Endothelial cell of umbilical vein (primary cell): ENCODE measurements around the gene CD37. TPM values are rescaled to one million over a fixed set of nuclear protein-coding genes. Genes with fewer than 3 reads are reported as not detected.
A peak's percentile ranks its signal among the peaks of the same experiment; 100 is the strongest.

Source experiments
- BruUV-seq: library from RNA; stranded (reverse); fragments of 400-500 nt; replicated peaks from 2 replicates; lab custom pipeline; 2021; lab: Mats Ljungman, UMichigan
- CTCF ChIA-PET: fragments of 300-600, 350-600 bp; sonication (Branson Sonifier 250); formaldehyde crosslinking; loops from one replicate; lab custom pipeline; 2021; ENCODE audit warnings: antibody characterized with exemption, inconsistent platforms; lab: Charles Lee
- POLR2A ChIA-PET: fragments of 300-600, 350-600 bp; sonication (Branson Sonifier 250); formaldehyde crosslinking; loops from one replicate; lab custom pipeline; 2021; ENCODE audit warnings: antibody characterized with exemption, inconsistent platforms; lab: Charles Lee
- DNase-seq: peaks from one replicate; pipeline ENCODE4 v3.0.0-alpha.2; 2011; ENCODE audit warnings: low read depth, low spot score
- FAIRE-seq: peaks from 2 replicates; lab custom pipeline; 2011; peaks lifted over from hg19 to GRCh38; lab: Jason Lieb, UNC
- H2AFZ ChIP-seq: 2 replicates; pipeline ENCODE4 v1.6.0; 2012; ENCODE audit warnings: low read depth, low read length, control low read depth, inconsistent platforms
- H3K27ac ChIP-seq: 2 replicates; pipeline ENCODE4 v1.5.1; 2011; ENCODE audit warnings: low read depth, mild to moderate bottlenecking, control low read depth, low read length, moderate library complexity; ENCODE audit not compliant: insufficient read depth
- H3K27me3 ChIP-seq, 2 experiments: 2 replicates each; pipeline versions ENCODE4 v1.6.0 to v1.6.1; 2011; ENCODE audit warnings: low read length in 2 of 2, mixed read lengths in 1 of 2; ENCODE audit not compliant: control insufficient read depth in 2 of 2, insufficient read depth in 2 of 2
- H3K36me3 ChIP-seq, 2 experiments: 2 replicates in 1 of 2; 3 replicates in 1 of 2; pipeline ENCODE4 v1.5.1; 2011; ENCODE audit warnings: low read length in 2 of 2, mild to moderate bottlenecking in 1 of 2, moderate library complexity in 1 of 2; ENCODE audit not compliant: control insufficient read depth in 2 of 2, insufficient read depth in 2 of 2; ENCODE audit errors: extremely low read depth in 1 of 2
- H3K4me1 ChIP-seq: 3 replicates; pipeline ENCODE4 v1.5.1; 2011; ENCODE audit warnings: mild to moderate bottlenecking, low read length; ENCODE audit not compliant: control insufficient read depth, insufficient read depth; ENCODE audit errors: extremely low read depth
- H3K4me2 ChIP-seq: 2 replicates; pipeline ENCODE4 v1.6.1; 2011; ENCODE audit warnings: low read length, control low read depth, mixed read lengths; ENCODE audit not compliant: insufficient read depth
- H3K4me3 ChIP-seq, 3 experiments: fragments of 200-600 bp in 1 of 3; sonication (generic), shearing (Covaris generic) in 1 of 3; replicated peaks in 1 of 3; 2 replicates each; pipeline ENCODE4 v1.5.1; 2011 to 2016; ENCODE audit warnings: control low read depth in 3 of 3, low read length in 3 of 3, mild to moderate bottlenecking in 2 of 3, inconsistent platforms in 1 of 3, low read depth in 1 of 3, moderate library complexity in 1 of 3; ENCODE audit not compliant: insufficient read depth in 1 of 3
- H3K79me2 ChIP-seq: 2 replicates; pipeline ENCODE4 v1.6.0; 2012; ENCODE audit warnings: low read length, inconsistent platforms; ENCODE audit not compliant: control insufficient read depth, insufficient read depth
- H3K9ac ChIP-seq: replicated peaks from 2 replicates; pipeline ENCODE3; 2011; ENCODE audit warnings: low read length, control low read depth; ENCODE audit not compliant: insufficient read depth; ENCODE audit errors: extremely low read depth
- H3K9me1 ChIP-seq: replicated peaks from 3 replicates; pipeline ENCODE4 v1.6.0; 2011; ENCODE audit warnings: mild to moderate bottlenecking, low read length; ENCODE audit not compliant: control insufficient read depth, insufficient read depth; ENCODE audit errors: extremely low read depth
- H3K9me3 ChIP-seq: replicated peaks from 2 replicates; pipeline ENCODE4 v1.5.1; 2012; ENCODE audit warnings: low read length, inconsistent platforms; ENCODE audit not compliant: control insufficient read depth, insufficient read depth
- H4K20me1 ChIP-seq: replicated peaks from 2 replicates; pipeline ENCODE3; 2011; ENCODE audit warnings: mild to moderate bottlenecking, low read length; ENCODE audit not compliant: control insufficient read depth, insufficient read depth; ENCODE audit errors: extremely low read depth
- CTCF ChIP-seq, 2 donors: IDR thresholded peaks; 1 replicate in 1 of 2; 2 replicates in 1 of 2; pipeline ENCODE4 v1.5.1; 2011; ENCODE audit warnings: low read length in 2 of 2, mild to moderate bottlenecking in 2 of 2, moderate library complexity in 2 of 2, control low read depth in 1 of 2, inconsistent platforms in 1 of 2, low read depth in 1 of 2; ENCODE audit not compliant: insufficient read depth in 1 of 2; ENCODE audit errors: extremely low read depth in 1 of 2
- EZH2 ChIP-seq: IDR thresholded peaks from 2 replicates; pipeline ENCODE4 v1.6.1; 2012; ENCODE audit warnings: borderline replicate concordance, low read depth, mild to moderate bottlenecking, moderate library complexity, low read length, inconsistent platforms; ENCODE audit not compliant: severe bottlenecking
- GATA2 ChIP-seq: IDR thresholded peaks from 2 replicates; pipeline ENCODE4 v1.7.0; 2011; ENCODE audit warnings: low read depth, mild to moderate bottlenecking, moderate library complexity, mixed read lengths, low read length; ENCODE audit not compliant: insufficient read length, insufficient read depth
- JUN ChIP-seq: IDR thresholded peaks from 2 replicates; pipeline ENCODE4 v1.6.1; 2011; ENCODE audit warnings: borderline replicate concordance, low read depth; ENCODE audit not compliant: insufficient read length, insufficient read depth
- MYC ChIP-seq: IDR thresholded peaks from one replicate; pipeline ENCODE4 v1.6.1; 2011; ENCODE audit warnings: mild to moderate bottlenecking, low read depth, low read length
- POLR2A ChIP-seq: IDR thresholded peaks from 2 replicates; pipeline ENCODE4 v1.6.1; 2012; ENCODE audit warnings: low read depth, mild to moderate bottlenecking, control low read depth, low read length
- POLR2AphosphoS5 ChIP-seq: IDR thresholded peaks from 2 replicates; pipeline ENCODE4 v1.6.1; 2012; ENCODE audit warnings: low read depth, mild to moderate bottlenecking, control low read depth, low read length, moderate library complexity; ENCODE audit not compliant: insufficient read depth
- dilution Hi-C: fragments of 300-500 bp; cut with MboI; formaldehyde crosslinking; loops from one replicate; pipeline ENCODE4 v1.15.0; 2019; ENCODE audit warnings: low sequenced_read_pairs; ENCODE audit not compliant: extremely low pct_ligation_motif_present
- intact Hi-C: fragments of 100-400 bp; cut with micrococcal nuclease; formaldehyde crosslinking; loops from one replicate; pipeline ENCODE4 v1.10.0; 2022
- polyA plus RNA-seq, 4 experiments: library from polyadenylated mRNA; depleted of rRNA in 3 of 4; stranded (reverse) in 3 of 4; unstranded in 1 of 4; fragments of >200 nt; gene quantifications; 2 replicates each; pipeline versions ENCODE4 v1.2.1 to v1.2.3, GENCODE V29; 2011 to 2012; ENCODE audit warnings: missing spikeins in 1 of 4
- total RNA-seq: library from RNA; stranded (reverse); gene quantifications from 2 replicates; pipeline ENCODE4 v1.2.3, GENCODE V29; 2021
- TF ChIP-seq, protein P1 (sequence below): IDR thresholded peaks from 2 replicates; pipeline ENCODE4 v1.6.1; 2011; ENCODE audit not compliant: insufficient read depth, insufficient read length

Gene CD37
- total and polyA plus RNA-seq, 2 donors (not counting 3 experiments of a cell fraction or from before 2014, with no cell fraction given): not detected

DNA sequence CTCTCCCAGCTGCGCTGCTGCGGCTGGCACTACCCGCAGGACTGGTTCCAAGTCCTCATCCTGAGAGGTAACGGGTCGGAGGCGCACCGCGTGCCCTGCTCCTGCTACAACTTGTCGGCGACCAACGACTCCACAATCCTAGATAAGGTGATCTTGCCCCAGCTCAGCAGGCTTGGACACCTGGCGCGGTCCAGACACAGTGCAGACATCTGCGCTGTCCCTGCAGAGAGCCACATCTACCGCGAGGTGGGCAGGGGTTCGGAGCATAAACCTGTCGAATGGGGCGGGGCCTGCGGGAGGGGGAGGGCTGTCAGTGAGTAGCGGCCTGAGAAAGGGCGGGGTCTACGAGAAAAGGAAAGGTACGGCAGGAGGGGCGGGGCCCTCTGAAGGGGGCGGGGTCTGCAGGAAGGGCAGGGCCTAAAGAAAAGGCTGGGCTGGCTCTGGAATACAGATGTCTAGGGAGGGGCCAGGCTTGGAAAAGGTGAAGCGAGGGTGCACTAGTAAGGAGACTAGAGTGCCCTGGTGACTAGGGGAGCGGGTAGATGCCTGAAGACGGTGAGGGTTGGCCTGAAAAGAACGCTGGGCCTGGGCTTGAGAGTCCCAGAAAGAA, 3.6 kb downstream of the CD37 start:
- no peaks in the 10 kb centered on the region for H3K27me3 ChIP-seq
- FAIRE-seq: no peak
- H2AFZ ChIP-seq: no peak overlapping the region
- H3K4me3 ChIP-seq: no peak overlapping the region
- peak; percentile 52 for DNase-seq
- H3K27ac ChIP-seq: no peak overlapping the region
- intact Hi-C loops: no loop called here
- TF ChIP-seq GATA2: no peak
- peak; percentile 42 for TF ChIP-seq EZH2
- no peak for TF ChIP-seq CTCF (IDR thresholded peaks at IDR 0.05; ENCODE audit: extremely low read depth in 1 of 2, insufficient read depth in 1 of 2, low read depth in 1 of 2, low read length in 2 of 2)
- no peak for TF ChIP-seq MYC
- TF ChIP-seq, protein P1, sequence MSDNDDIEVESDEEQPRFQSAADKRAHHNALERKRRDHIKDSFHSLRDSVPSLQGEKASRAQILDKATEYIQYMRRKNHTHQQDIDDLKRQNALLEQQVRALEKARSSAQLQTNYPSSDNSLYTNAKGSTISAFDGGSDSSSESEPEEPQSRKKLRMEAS: no peak
- TF ChIP-seq JUN: no peak
- TF ChIP-seq POLR2AphosphoS5: no peak
- TF ChIP-seq POLR2A: peak; percentile 18
- ChIA-PET POLR2A (no interaction called here), CTCF (interaction anchor here (1.7 to 3.5 kb wide), 2 partner anchors 11 to 112 kb away, joined by 6 to 15 read pairs; no protein-coding TSS in a partner anchor)
- H3K9me1 ChIP-seq: no peaks in the 10 kb centered on the region
- H3K4me1 ChIP-seq: peaks cover 15% of the 10 kb centered on the region
- H3K36me3 ChIP-seq: peaks cover 6 to 20% of the 10 kb centered on the region in 2 experiments
- no peak overlapping the region for H3K9ac ChIP-seq
- no peaks in the 10 kb centered on the region for H3K9me3 ChIP-seq
- no peak overlapping the region for H3K4me2 ChIP-seq
- no peaks in the 10 kb centered on the region for H3K79me2 ChIP-seq
- no TSS peak for BruUV-seq
- no peaks in the 10 kb centered on the region for H4K20me1 ChIP-seq
- dilution Hi-C loops: no loop called here
